T-helper 2 cell treated with Interferon-gamma antibody and Interleukin-4, amounts not matched to agents 100 ng/mL and 5 ng/mL, for 36 hours (primary cell): ENCODE results near the gene SMC3. TPM values are rescaled to one million over a fixed set of nuclear protein-coding genes. Genes with fewer than 3 reads are reported as not detected.

Source experiments
- intact Hi-C: fragments of 100-400 bp; cut with micrococcal nuclease; formaldehyde crosslinking; loops from one replicate; pipeline ENCODE4 v1.15.1; 2023
- total RNA-seq: library from RNA; stranded (reverse); gene quantifications from 2 replicates; pipeline ENCODE4 v1.2.3, GENCODE V29; 2022

The SMC3 gene
- total RNA-seq, 1 donor from 2014 or later: 80.5 TPM

- intact Hi-C loops: loop anchor here (10.0 kb wide), 1 partner anchor 432 kb away; the partner anchor contains the start of gene ADRA2A
Observed at GRCh38 chr10:110643035-110643652, 75.6 kb downstream of the SMC3 start.

- intact Hi-C loops: loop anchor here (10.0 kb wide), 1 partner anchor 431 kb away; the partner anchor contains the start of gene ADRA2A
Observed at GRCh38 chr10:110643653-110644597, 76.4 kb downstream of the SMC3 start, which contains the start of gene RBM20. RBM20 (plus strand) TSS chr10:110644336; CDS start chr10:110644455, 119 bp downstream.

GRCh38 chr10:110644598-110645462, 77.3 kb downstream of the SMC3 start:
- intact Hi-C loops: loop anchor here (10.0 kb wide), 1 partner anchor 430 kb away; the partner anchor contains the start of gene ADRA2A

GRCh38 chr10:110646417-110647135, 79.1 kb downstream of the SMC3 start:
- intact Hi-C loops: loop anchor here (10.0 kb wide), 1 partner anchor 428 kb away; the partner anchor contains the start of gene ADRA2A

- intact Hi-C loops: loop anchor here (10.0 kb wide), 1 partner anchor 428 kb away; the partner anchor contains the start of gene ADRA2A
Observed at GRCh38 chr10:110647136-110647430, 79.6 kb downstream of the SMC3 start.

- intact Hi-C loops: loop anchor here (10.0 kb wide), 1 partner anchor 426 kb away; the partner anchor contains the start of gene ADRA2A
Observed at GRCh38 chr10:110648692-110649346, 81.3 kb downstream of the SMC3 start.

- intact Hi-C loops: loop anchor here (10.0 kb wide), 1 partner anchor 425 kb away; the partner anchor contains the start of gene ADRA2A
Observed at GRCh38 chr10:110649347-110650264, 82.1 kb downstream of the SMC3 start.

GRCh38 chr10:110650265-110650668, 82.8 kb downstream of the SMC3 start:
- intact Hi-C loops: no loop called here

GRCh38 chr10:110651044-110651958, 83.8 kb downstream of the SMC3 start:
- intact Hi-C loops: no loop called here

GRCh38 chr10:110652475-110653118, 85.1 kb downstream of the SMC3 start:
- intact Hi-C loops: no loop called here

Other genes starting within 250 kb of the SMC3 start
- 21.8 and 24.7 TPM in 2 replicates for gene DUSP5, start 69.8 kb upstream of the SMC3 start, total RNA-seq
- 0.07 and 0.09 TPM in 2 replicates for gene RBM20, start 76.6 kb downstream of the SMC3 start, total RNA-seq